ENCODE measurements around the gene LIME1. TPM values are rescaled to one million over a fixed set of nuclear protein-coding genes. Genes with fewer than 3 reads are reported as not detected.

Gene LIME1
- total RNA-seq, 1 donor from 2014 or later, result 8.7 TPM

DNA sequence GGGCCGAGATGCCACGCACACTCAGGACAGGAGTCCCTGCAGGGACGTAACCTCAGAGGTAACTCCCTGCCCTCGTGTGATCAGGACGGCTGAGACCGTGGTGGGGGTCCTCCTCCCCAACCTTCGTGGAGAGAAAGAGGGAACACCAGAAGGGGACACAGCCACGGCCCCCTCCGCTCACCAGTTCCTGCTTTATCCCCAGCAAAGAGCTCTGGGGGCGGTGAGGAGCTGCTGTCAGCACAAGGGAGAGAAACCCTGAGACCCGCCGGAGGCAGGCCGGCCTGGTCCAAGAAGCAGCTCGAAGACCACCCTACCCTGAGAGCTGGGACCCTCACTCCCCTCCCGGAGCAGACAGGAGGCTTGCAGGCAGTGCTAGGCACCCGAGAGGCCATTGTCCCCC is 47.5 kb downstream of the LIME1 start:
- TF ChIP-seq, protein P1, sequence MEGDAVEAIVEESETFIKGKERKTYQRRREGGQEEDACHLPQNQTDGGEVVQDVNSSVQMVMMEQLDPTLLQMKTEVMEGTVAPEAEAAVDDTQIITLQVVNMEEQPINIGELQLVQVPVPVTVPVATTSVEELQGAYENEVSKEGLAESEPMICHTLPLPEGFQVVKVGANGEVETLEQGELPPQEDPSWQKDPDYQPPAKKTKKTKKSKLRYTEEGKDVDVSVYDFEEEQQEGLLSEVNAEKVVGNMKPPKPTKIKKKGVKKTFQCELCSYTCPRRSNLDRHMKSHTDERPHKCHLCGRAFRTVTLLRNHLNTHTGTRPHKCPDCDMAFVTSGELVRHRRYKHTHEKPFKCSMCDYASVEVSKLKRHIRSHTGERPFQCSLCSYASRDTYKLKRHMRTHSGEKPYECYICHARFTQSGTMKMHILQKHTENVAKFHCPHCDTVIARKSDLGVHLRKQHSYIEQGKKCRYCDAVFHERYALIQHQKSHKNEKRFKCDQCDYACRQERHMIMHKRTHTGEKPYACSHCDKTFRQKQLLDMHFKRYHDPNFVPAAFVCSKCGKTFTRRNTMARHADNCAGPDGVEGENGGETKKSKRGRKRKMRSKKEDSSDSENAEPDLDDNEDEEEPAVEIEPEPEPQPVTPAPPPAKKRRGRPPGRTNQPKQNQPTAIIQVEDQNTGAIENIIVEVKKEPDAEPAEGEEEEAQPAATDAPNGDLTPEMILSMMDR (IDR thresholded peaks at IDR 0.05), result no peak
- ATAC-seq (no peak), DNase-seq (no peak)
- Histone ChIP-seq H3K36me3 (peaks cover 9% of the 10 kb centered on the region), H3K4me1 (no peaks in the 10 kb centered on the region), H3K4me3 (no peak overlapping the region), H3K9me3 (no peaks in the 10 kb centered on the region), H3K27me3 (ENCODE audit: low read depth) (no peaks in the 10 kb centered on the region), H3K27ac (no peak overlapping the region)
- intact Hi-C loops (cut with DNase I), result no loop called here

GRCh38 chr20:63785691-63786131 is 49.2 kb downstream of the LIME1 start:
- H3K4me1 ChIP-seq, result no peaks in the 10 kb centered on the region
- no peaks in the 10 kb centered on the region for H3K27me3 ChIP-seq (ENCODE audit: low read depth)
- DNase-seq, result no peak
- intact Hi-C loops (cut with DNase I), result no loop called here
- TF ChIP-seq, protein P1 (IDR thresholded peaks at IDR 0.05), result no peak
- H3K36me3 ChIP-seq, result peaks cover 21% of the 10 kb centered on the region
- H3K9me3 ChIP-seq, result no peaks in the 10 kb centered on the region
- no peak overlapping the region for H3K4me3 ChIP-seq
- no peak for ATAC-seq
- no peak overlapping the region for H3K27ac ChIP-seq

- DNase-seq (no peak), ATAC-seq (no peak)
- intact Hi-C loops (cut with DNase I), result no loop called here
- no peaks in the 10 kb centered on the region for H3K27me3 ChIP-seq (ENCODE audit: low read depth)
- no peak overlapping the region for H3K4me3 ChIP-seq
- peaks cover 21% of the 10 kb centered on the region for H3K36me3 ChIP-seq
- H3K9me3 ChIP-seq, result no peaks in the 10 kb centered on the region
- TF ChIP-seq, protein P1 (IDR thresholded peaks at IDR 0.05), result no peak
- H3K27ac ChIP-seq, result no peak overlapping the region
- no peaks in the 10 kb centered on the region for H3K4me1 ChIP-seq
Measured at GRCh38 chr20:63787302-63787701, 50.8 kb downstream of the LIME1 start.

GRCh38 chr20:63787749-63788148 is 51.3 kb downstream of the LIME1 start:
- TF ChIP-seq, protein P1 (IDR thresholded peaks at IDR 0.05), result no peak
- intact Hi-C loops (cut with DNase I), result no loop called here
- DNase-seq, result no peak
- Histone ChIP-seq H3K9me3 (no peaks in the 10 kb centered on the region), H3K27ac (no peak overlapping the region), H3K4me3 (no peak overlapping the region), H3K27me3 (ENCODE audit: low read depth) (no peaks in the 10 kb centered on the region), H3K4me1 (no peaks in the 10 kb centered on the region), H3K36me3 (peaks cover 21% of the 10 kb centered on the region)
- ATAC-seq, result no peak

Other genes with a start within 250 kb of the LIME1 start
- gene EEF1A2, start 237.6 kb upstream of the LIME1 start, total RNA-seq, result 0.77 TPM
- 305 TPM for gene PPDPF, start 215.9 kb upstream of the LIME1 start, total RNA-seq
- gene PTK6, start 199.3 kb upstream of the LIME1 start, total RNA-seq, result 4.2 TPM
- not detected for gene SRMS, start 188.9 kb upstream of the LIME1 start, total RNA-seq
- 1.3 TPM for gene FNDC11, start 182.5 kb upstream of the LIME1 start, total RNA-seq
- 59.6 TPM for gene HELZ2, start 162.4 kb upstream of the LIME1 start, total RNA-seq
- gene GMEB2, start 109.6 kb upstream of the LIME1 start, total RNA-seq, result 9.7 TPM
- 12.1 TPM for gene STMN3, start 83.2 kb upstream of the LIME1 start, total RNA-seq
- gene RTEL1, start 78.4 kb upstream of the LIME1 start, total RNA-seq, result 23.8 TPM
- gene TNFRSF6B, start 40.0 kb upstream of the LIME1 start, total RNA-seq, result 5.3 TPM
- 44.3 TPM for gene ARFRP1, start 28.7 kb upstream of the LIME1 start, total RNA-seq
- 27.2 TPM for gene ZGPAT, start 28.6 kb upstream of the LIME1 start, total RNA-seq
- 50.5 TPM for gene SLC2A4RG, start 3.1 kb downstream of the LIME1 start, total RNA-seq
- gene ZBTB46, start 94.6 kb downstream of the LIME1 start, total RNA-seq, result 9.9 TPM
- not detected for gene ABHD16B, start 124.8 kb downstream of the LIME1 start, total RNA-seq
- 76.9 TPM for gene TPD52L2, start 128.6 kb downstream of the LIME1 start, total RNA-seq
- 54.5 TPM for gene DNAJC5, start 158.5 kb downstream of the LIME1 start, total RNA-seq
- gene UCKL1, start 219.8 kb downstream of the LIME1 start, total RNA-seq, result 31.5 TPM
- 13.7 TPM for gene ZNF512B, start 233.3 kb downstream of the LIME1 start, total RNA-seq
- gene SAMD10, start 243.0 kb downstream of the LIME1 start, total RNA-seq, result 3.6 TPM
- gene PRPF6, start 244.5 kb downstream of the LIME1 start, total RNA-seq, result 57.2 TPM

Measured in lower lobe of right lung (tissue), 2 donors.